Dermis blood vessel endothelial cell (primary cell): ENCODE data around the gene UNC13B. TPM values are rescaled to one million over a fixed set of nuclear protein-coding genes. Genes with fewer than 3 reads are reported as not detected.

Source experiments
- DNase-seq: peaks from one replicate; pipeline ENCODE4 v3.0.0; 2010
- total RNA-seq: library from RNA; depleted of rRNA; stranded (reverse); fragments of >200 nt; gene quantifications from 2 replicates; pipeline ENCODE4 v1.2.3, GENCODE V29; 2014

The UNC13B gene
- total RNA-seq, 1 donor from 2014 or later = 39.7 TPM

DNA sequence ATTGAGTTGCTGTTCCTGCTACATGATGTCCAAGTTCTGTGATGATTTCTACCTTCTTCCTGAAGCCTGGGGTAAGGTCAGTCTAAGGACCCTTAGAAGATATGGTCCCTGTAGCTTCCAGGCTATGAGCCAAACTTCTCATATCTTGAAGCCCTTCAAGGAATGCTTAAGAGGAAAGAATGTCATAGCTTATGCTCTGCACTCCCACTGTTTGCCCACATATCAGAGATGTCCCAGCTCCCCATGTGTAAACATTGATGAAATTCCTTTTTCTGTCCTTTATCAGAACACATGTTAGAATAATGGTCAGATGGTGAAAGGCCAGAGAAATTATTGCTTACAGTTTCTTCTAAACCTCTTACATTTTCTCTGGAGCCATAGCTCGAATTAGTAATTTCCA lies 286.7 kb downstream of the UNC13B start:
- DNase-seq = no peak

DNA sequence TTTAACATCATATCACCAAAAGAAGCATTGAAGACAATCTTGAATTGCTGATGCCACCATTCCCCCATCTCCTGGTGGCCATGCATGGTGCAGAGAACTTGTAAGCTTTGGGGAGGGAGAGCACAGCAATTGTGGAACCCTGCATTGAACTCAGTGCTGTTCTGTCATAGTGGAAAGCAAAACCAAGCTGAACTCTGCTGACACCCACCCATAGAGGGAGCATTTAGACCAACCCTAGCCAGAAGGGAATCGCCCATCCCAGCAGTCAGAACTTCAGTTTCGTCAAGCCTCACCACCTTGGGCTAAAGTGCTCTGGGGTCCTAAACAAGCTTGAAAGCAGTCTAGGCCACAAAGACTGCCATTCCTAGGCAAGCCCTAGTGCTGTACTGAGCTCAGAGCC lies 290.7 kb downstream of the UNC13B start:
- DNase-seq = no peak

DNA sequence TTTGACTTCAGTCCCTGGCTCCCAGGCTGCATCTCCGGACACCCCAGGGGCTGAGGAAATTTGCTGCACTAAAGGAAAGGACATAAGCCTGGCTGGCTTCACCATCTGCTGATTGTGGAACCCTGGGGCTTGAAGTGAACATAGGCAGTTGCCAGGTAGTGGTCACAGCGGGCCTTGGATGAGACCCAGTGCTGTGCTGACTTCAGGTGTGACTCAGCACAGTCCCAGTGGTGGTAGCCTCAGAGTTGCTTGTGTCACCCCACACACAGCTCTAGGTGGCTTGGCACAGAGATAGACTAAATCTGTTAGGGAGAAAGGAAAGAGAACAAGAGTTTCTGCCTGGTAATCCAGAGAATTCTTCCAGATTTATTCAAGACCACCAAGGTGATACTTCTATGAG lies 292.0 kb downstream of the UNC13B start:
- no peak for DNase-seq

Other genes with a start within 250 kb of the UNC13B start
- not detected in 2 replicates for gene PHF24, start 203.7 kb upstream of the UNC13B start, total RNA-seq
- gene DNAJB5, start 172.3 kb upstream of the UNC13B start, total RNA-seq = 3.4 and 3.6 TPM in 2 replicates
- 409 and 588 TPM in 2 replicates for gene VCP, start 89.4 kb upstream of the UNC13B start, total RNA-seq
- 15.3 and 28.6 TPM in 2 replicates for gene FANCG, start 82.1 kb upstream of the UNC13B start, total RNA-seq
- gene PIGO, start 65.4 kb upstream of the UNC13B start, total RNA-seq = 11.9 and 18.0 TPM in 2 replicates
- gene STOML2, start 58.9 kb upstream of the UNC13B start, total RNA-seq = 202 and 215 TPM in 2 replicates
- 15.8 and 26.8 TPM in 2 replicates for gene ATOSB, start 46.1 kb upstream of the UNC13B start, total RNA-seq